Measurements from ENCODE around the gene MAN1A2.
"Not testable (repeated sequence)": the region's sequence is repeated elsewhere in the genome, so short reads cannot be mapped to it uniquely, and the experiment has no call there.

DNA sequence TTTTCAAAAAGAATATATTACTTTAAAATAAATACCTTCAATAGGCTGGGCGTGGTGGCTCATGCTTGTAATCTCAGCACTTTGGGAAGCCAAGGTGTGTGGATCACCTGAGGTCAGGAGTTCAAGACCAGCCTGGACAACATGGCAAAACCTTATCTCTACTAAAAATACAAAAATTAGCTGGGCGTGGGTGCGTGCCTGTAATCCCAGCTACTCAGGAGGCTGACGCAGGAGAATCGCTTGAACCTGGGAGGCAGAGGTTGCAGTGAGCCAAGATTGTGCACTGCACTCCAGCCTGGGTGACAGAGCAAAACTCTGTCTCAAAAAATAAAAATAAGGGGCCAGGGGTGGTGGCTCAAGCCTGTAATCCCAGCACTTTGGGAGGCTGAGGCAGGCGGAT, 41.2 kb upstream of the MAN1A2 start:
- not testable (repeated sequence) for TF ChIP-seq CTCF, POLR2A, EP300 (IDR thresholded peaks at IDR 0.05)
